Colonic mucosa (tissue), 4 donors: Measurements from ENCODE around the gene MTSS2. TPM values are rescaled to one million over a fixed set of nuclear protein-coding genes. Genes with fewer than 3 reads are reported as not detected.
"Not testable (repeated sequence)": the region's sequence is repeated elsewhere in the genome, so short reads cannot be mapped to it uniquely, and the experiment has no call there.

Experiments
- DNase-seq: peaks from one replicate; pipeline ENCODE4 v3.0.0-alpha.2; 2020
- H3K27ac ChIP-seq: fragments of 200-600 bp; one replicate; pipeline ENCODE4 v1.8.0; 2021
- H3K27me3 ChIP-seq: fragments of 200-600 bp; one replicate; pipeline ENCODE4 v1.8.0; 2021
- H3K36me3 ChIP-seq: fragments of 200-600 bp; one replicate; pipeline ENCODE4 v1.8.0; 2021
- H3K4me1 ChIP-seq: fragments of 200-600 bp; one replicate; pipeline ENCODE4 v1.8.0; 2021; ENCODE audit warnings: mild to moderate bottlenecking
- H3K4me3 ChIP-seq: fragments of 200-600 bp; one replicate; pipeline ENCODE4 v1.8.0; 2021
- H3K9ac ChIP-seq, 2 donors: one replicate each; pipeline ENCODE4 v1.7.0; 2013; ENCODE audit warnings: control low read depth in 2 of 2, low read depth in 2 of 2, low read length in 2 of 2
- H3K9me3 ChIP-seq: fragments of 200-600 bp; one replicate; pipeline ENCODE4 v1.8.0; 2021
- intact Hi-C: fragments of 100-400 bp; cut with DNase I; formaldehyde crosslinking; loops from one replicate; pipeline ENCODE4 v1.14.1; 2022
- total RNA-seq, 2 donors: library from RNA; stranded (reverse); fragmentation: NEBNext Ultra II Directional in 1 of 2; extraction: Animal tissue kit (Norgen Biotek cat#: 25700) in 1 of 2; gene quantifications; one replicate each; pipeline ENCODE4 v1.2.1, GENCODE V29; 2021
- TF ChIP-seq, protein P1 (sequence below): fragments of 200-600 bp; IDR thresholded peaks from one replicate; pipeline ENCODE4 v1.8.0; 2022; ENCODE audit warnings: antibody characterized with exemption, mild to moderate bottlenecking
- donor health status: healthy.
- donor health status: DM: no; HTN: no; CAD: no.
- donor health status: DM: no; HTN: no; CAD: no.

Gene MTSS2
- total RNA-seq, 2 donors from 2014 or later, result 15.5 to 25.3 TPM

DNA sequence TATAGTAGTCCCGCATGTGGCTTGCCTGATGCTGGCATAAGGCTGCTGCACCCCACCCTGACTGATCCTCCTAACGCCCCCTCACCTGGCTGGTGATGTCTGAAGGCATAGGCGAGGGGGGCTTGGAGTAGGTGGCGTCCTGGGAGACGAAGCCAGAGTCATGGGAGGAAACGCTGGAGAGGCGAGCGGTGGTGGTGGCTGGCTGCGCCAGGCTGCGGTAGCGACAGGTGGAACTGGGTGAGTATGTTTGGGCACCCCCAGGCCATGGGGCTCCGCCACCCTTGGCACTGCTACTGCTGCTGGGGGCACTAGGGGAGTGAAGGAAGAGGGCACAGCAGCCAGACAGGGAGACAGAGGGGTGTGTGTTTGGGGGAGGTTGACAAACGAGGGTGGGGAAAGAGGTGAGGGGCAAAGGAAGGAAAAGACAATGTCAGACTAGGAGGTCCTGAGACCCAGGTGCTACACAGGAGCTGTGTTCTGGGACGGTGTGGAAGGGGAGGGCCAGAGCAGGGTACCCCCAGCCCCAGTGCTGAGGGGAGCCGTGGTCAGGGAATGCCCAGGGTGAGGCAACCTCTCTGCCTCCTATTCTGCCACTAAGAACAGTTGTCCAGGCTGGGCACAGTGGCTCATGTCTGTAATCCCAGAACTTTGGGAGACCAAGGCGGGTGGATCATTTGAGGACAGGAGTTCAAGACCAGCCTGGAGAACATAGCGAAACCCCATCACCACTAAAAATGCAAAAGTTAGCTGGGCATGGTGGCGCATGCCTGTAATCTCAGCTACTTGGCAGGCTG, 11.4 kb downstream of the MTSS2 start:
- Histone ChIP-seq H3K4me1 (no peaks in the 10 kb centered on the region), H3K27ac (no peak overlapping the region), H3K9ac (no peak overlapping the region), H3K36me3 (no peaks in the 10 kb centered on the region), H3K9me3 (no peaks in the 10 kb centered on the region), H3K27me3 (no peaks in the 10 kb centered on the region), H3K4me3 (no peak overlapping the region)
- TF ChIP-seq, protein P1, sequence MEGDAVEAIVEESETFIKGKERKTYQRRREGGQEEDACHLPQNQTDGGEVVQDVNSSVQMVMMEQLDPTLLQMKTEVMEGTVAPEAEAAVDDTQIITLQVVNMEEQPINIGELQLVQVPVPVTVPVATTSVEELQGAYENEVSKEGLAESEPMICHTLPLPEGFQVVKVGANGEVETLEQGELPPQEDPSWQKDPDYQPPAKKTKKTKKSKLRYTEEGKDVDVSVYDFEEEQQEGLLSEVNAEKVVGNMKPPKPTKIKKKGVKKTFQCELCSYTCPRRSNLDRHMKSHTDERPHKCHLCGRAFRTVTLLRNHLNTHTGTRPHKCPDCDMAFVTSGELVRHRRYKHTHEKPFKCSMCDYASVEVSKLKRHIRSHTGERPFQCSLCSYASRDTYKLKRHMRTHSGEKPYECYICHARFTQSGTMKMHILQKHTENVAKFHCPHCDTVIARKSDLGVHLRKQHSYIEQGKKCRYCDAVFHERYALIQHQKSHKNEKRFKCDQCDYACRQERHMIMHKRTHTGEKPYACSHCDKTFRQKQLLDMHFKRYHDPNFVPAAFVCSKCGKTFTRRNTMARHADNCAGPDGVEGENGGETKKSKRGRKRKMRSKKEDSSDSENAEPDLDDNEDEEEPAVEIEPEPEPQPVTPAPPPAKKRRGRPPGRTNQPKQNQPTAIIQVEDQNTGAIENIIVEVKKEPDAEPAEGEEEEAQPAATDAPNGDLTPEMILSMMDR, result no peak
- intact Hi-C loops, result no loop called here
- DNase-seq, result no peak

DNA sequence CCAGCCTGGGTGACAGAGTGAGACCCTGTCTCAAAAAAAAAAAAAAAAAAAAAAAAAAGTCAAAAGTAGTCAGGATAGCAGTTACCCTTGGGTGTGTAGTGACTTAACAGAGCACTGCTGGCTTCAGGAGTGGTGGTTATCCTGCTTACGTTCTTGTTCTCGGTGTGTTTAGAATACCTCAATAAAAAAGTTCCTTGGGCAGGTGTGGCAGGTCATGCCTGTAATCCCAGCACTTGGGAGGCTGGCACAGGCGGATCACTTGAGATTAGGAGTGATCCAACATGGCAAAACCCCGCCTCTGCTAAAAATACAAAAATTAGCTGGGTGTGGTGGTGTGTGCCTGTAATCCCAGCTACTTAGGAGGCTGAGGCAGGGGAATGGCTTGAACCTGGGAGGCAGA, 14.9 kb downstream of the MTSS2 start:
- H3K4me3 ChIP-seq, H3K9ac ChIP-seq, intact Hi-C loops, H3K36me3 ChIP-seq, H3K27me3 ChIP-seq, H3K9me3 ChIP-seq, H3K4me1 ChIP-seq, DNase-seq, H3K27ac ChIP-seq: not testable (repeated sequence)

DNA sequence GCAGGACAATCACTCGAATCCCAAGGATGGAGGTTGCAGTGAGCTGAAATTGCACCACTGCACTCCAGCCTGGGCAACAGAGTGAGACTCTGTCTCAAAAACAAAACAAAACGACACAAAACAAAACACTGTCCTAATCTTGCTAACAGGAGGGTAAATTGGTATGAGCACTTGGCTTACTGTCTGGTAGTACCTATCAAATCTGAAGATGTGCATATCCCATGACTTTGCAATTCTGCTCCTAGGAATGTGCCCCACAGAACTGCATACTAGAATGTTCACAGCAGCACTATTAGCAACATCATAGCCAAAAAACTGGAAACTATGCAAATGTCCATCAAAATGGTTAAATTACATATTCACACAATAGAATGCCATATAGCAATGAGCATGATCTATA, 15.7 kb downstream of the MTSS2 start:
- no peak overlapping the region for H3K4me3 ChIP-seq
- no peaks in the 10 kb centered on the region for H3K9me3 ChIP-seq
- no peak overlapping the region for H3K27ac ChIP-seq
- H3K4me1 ChIP-seq, result no peaks in the 10 kb centered on the region
- no peaks in the 10 kb centered on the region for H3K36me3 ChIP-seq
- intact Hi-C loops, result no loop called here
- TF ChIP-seq, protein P1, result no peak
- DNase-seq, result no peak
- H3K9ac ChIP-seq, result no peak overlapping the region
- no peaks in the 10 kb centered on the region for H3K27me3 ChIP-seq

DNA sequence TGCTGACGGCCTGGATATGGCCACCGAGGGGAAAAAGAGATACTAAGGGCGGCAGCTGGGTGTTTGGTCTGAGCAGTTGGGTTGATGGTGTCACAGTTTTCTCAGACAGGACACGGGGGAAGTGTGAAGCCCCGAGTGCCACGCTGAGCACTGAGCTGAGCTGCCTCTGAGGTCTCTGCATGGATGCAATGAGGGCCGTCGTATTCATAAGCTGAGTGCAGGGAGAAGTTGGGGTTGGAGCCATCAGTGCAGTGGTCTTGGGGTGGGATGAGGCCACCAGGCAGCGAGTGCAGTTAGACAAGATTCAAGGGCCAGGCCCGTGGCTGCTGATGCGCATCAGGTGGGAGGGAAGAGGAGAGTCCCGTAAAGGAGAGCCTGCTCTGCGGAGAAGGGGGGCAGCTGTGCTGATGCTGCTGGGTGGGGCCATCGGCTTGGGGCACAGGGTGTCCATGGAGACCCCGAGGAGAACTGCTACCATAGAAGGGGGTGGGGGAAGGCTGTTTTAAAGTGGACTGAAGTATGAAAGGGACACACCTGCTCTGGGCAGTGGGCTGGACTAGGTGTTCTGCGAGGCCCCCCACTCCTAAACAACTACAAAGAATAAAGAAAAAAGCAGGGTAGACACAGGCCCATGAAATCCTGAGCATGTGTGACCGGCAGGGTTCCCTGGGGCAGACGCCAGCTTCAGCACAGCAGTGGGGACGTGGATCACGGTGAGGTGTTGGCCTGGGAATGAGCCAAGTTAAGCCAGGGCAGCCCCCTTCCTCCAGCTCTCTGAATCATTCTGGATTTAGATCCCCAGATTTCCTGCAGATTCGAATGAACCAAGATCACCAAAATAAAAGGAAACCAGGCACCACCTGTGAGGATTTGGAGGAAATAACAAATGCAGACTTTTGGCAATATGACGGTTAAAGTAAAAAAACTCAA, 19.8 kb downstream of the MTSS2 start:
- Histone ChIP-seq H3K36me3 (no peaks in the 10 kb centered on the region), H3K9ac (no peak overlapping the region), H3K27ac (no peak overlapping the region), H3K4me3 (no peak overlapping the region), H3K9me3 (no peaks in the 10 kb centered on the region), H3K4me1 (no peaks in the 10 kb centered on the region), H3K27me3 (no peaks in the 10 kb centered on the region)
- intact Hi-C loops, result no loop called here
- DNase-seq, result no peak
- TF ChIP-seq, protein P1, result no peak

DNA sequence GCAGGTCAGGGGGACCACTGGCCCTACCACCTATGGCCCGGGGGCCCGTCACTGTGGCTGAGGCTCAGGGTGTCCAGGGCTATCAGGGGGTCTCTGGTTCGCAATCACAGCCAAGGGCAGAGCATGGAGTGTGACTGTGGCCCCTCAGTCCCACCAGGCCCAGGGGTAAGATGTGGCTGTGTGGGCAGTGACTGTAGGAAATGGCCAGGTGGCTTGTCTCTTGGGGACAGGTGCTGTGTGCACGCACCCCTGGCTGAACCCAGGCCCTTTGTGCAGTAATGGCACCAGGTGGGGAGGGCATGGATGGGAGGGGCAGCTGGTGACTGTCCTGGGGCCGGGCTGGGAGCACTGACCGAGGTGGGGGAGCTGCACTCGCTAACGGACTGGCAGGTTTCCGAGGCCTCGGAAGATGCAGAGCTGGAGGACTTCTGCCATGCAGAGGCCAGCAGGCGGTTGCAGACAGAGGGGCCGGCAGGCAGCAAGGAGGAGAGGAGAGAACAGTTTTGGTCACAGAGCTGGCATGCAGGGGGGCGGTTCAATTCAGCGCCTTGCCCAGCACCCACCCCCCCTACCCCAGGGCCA, 20.6 kb downstream of the MTSS2 start:
- Histone ChIP-seq H3K36me3 (no peaks in the 10 kb centered on the region), H3K4me3 (no peak overlapping the region), H3K27me3 (no peaks in the 10 kb centered on the region), H3K9ac (no peak overlapping the region), H3K27ac (no peak overlapping the region), H3K9me3 (no peaks in the 10 kb centered on the region), H3K4me1 (no peaks in the 10 kb centered on the region)
- TF ChIP-seq, protein P1, result no peak
- intact Hi-C loops, result no loop called here
- DNase-seq, result no peak
